Smooth muscle cell of the brain vasculature (primary cell): ENCODE results near the gene AKNAD1.

Experiments
- DNase-seq: peaks from one replicate; pipeline ENCODE4 v3.0.0-alpha.2; 2012; ENCODE audit warnings: low read depth, low spot score

The AKNAD1 gene

GRCh38 chr1:108862698-108863477 lies 6.0 kb upstream of the AKNAD1 start:
- DNase-seq: no peak

DNA sequence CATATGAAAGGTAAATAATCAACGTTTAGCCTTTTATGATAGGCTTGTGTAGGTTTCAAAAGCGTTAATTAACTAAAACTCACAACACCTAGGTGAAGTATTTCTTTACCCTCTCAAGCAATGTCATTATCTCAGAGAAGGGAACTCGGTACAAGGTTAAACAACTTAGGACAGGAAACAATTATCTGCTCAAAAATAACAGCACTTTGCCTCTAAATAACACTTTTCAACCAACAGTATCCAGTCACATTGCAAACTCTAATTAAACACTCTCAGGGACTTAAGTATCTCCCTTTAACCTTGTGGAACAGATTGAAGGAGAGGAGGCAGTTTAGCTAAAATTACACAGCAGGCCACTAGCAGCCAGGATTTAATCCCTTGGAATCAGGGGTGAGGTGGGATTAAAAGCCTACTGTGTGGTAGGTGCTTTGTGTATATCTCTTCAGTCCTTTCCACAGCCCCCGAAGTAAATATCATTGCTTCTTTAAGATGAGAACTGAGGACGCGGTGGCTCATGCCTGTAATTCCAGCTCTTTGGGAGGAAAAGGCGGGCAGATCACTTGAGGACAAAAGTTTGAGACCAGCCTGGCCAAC lies 5.2 kb upstream of the AKNAD1 start:
- no peak for DNase-seq

GRCh38 chr1:108861566-108861965 lies 4.7 kb upstream of the AKNAD1 start:
- no peak for DNase-seq

- DNase-seq: no peak
These were observed 3.5 kb upstream of the AKNAD1 start for GRCh38 chr1:108860190-108860907.

GRCh38 chr1:108858230-108858950 lies 1.5 kb upstream of the AKNAD1 start:
- no peak for DNase-seq

- no peak for DNase-seq
These were observed 2.5 kb downstream of the AKNAD1 start for GRCh38 chr1:108854221-108855019.

DNA sequence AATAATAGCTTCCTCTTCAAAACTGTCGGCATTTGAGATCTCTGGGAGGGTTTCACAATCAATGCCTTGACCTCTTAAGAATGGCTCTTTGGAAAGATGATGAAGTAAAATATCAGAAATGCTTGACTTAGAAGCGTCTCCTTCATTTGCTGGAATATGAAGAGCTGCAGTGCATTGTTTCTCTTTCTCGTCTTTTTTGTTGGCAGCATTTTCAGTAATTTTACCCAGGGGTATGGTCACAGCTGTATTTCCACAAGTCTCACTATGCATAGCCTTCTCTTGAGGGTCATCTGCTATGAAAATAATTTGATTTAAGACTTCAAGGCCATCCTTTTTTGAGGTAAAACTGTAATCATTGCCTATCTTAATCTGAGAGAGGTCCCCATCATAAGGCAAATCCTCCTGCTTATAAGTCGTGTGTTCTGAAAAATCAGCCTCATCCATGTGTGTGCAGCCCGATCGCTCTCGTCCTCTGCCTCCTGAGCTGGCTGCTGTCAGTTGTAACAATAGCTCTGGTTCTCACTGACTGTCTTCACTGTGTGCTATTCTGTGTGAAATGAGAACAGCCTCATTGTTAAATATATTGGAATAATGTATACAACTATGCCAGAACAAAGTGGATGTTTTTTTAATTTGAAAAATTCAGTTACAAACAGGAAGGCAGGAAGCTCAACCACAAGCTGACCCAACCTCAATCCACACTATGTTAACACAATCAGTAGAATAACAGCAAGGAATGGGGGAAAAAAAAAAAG lies 4.5 kb downstream of the AKNAD1 start:
- DNase-seq: no peak

DNA sequence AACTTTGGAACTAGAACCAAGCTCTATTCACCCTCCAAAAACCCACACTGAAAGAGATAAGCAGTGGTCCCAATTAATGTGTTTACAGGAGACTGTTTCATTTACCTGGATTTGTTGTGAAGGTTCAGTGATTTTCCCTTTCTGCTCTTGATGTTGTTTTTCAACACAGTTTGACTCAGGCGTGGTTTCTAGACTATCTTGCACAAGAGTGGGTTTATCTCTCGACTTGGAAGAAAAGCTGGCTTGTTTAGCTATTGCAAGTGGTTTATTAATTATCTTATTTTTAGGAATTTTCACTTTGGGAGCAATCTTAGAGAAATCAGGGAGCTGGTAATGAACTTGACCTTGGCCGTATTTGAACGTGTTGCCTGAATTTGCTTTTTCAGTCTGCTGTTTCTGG lies 5.3 kb downstream of the AKNAD1 start:
- no peak for DNase-seq

- DNase-seq: no peak
These were observed 6.0 kb downstream of the AKNAD1 start for GRCh38 chr1:108850929-108851328.

GRCh38 chr1:108848806-108849205 lies 8.1 kb downstream of the AKNAD1 start:
- DNase-seq: no peak

DNA sequence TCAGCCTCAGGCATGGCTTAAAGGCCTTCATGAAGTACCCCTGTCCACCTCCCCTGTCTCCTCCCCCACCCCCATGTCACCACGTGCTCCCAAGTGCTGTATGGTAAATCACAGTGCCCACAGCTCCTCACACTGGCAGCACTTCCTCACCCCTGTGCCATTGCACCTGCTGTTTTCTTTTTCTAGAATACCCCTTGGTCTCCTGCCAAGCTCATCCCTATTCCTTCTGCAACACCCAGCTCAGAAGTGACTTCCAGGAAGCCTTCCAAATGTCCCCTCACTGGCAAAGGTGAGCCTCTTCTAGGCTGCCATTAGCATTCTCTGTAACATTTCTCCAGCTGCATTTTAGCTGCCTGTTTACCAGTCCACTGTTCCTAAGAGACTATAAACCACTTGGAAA lies 9.4 kb downstream of the AKNAD1 start:
- no peak for DNase-seq

DNA sequence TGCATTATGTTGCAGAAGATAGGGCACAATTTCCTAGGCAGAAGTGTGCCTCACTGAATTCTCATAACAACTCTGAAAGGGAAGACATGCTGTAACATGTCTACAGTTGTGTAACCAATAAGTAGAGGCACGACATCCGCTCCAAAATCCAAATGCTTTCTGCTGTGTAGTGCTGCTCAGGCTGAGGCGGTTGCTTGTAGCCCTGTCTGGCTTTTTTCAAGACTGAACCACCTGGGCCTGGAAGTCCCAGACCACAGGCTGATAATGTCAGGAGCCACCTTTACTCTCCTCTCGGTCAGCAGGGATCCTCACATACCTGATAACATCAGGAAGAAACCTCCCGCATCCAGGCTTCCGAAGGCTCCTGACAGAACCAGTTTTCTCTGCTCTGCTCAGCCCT lies 10.9 kb downstream of the AKNAD1 start:
- DNase-seq: no peak

- no peak for DNase-seq
These were observed 11.4 kb downstream of the AKNAD1 start for GRCh38 chr1:108845446-108845845.

DNA sequence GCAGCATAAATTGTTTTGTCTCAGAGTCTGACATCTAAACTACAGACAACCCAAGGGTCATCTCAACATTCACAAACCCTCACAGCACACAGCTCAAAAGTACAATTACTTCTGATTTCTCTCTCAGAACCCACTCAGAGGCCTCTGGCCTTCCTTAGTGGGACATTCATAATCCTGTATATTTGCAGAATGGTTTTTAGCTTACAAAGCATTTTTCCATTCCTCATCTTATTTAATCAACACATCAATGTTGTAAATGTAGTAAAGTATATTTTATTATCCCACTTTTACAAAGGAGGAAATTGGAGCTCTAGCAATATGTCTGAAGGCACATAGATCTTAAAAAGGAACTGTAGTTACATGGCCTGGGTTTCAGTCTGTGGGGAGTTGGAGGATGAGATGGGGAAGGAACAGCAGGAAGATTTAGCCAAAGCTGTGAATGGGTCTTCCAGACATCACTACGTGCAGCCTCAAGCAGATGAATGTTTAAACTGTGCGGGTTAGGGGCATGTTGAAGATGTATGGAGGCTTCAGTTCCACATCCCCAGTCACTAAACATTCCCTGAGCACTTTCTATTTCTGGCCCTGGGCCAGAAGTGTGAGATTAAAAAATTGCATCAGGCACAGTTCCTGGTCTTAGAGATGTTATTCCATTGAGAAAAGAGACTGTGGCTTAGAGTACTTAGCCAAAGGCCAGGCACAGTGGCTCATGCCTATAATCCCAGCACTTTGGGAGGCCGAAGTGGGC lies 13.3 kb downstream of the AKNAD1 start:
- no peak for DNase-seq

DNA sequence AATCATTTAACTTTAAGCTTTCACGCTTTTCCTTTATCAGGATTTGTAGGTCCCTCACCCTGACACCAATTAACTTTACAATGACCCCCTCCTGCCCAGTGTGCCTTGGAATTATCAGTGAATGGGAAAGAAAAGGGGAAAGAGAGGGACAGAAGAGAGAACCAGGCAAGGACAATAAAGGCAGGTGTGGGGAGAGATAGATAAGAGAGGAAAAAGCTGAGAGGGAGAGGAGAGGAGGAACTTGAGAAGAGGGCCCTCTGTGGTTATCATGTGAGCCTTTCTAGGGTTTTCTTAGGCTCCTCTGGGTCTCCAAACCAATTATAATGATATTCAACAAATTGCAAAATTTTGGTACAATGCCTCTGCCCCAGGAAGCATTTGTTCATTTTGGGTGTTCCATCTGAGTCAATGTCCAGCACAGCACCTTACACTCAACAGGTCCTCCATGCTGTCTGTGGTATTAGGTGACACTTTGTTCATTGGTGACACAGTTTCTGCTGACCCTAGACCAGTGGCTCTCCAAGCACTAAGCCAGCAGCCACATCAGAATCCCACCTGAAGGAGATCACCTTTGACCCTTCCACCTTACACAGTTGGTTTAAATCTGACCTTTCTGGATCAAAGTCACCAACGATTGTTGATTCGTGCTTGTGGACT lies 14.2 kb downstream of the AKNAD1 start:
- DNase-seq: no peak

- DNase-seq: no peak
These were observed 15.2 kb downstream of the AKNAD1 start for GRCh38 chr1:108841703-108842102.

GRCh38 chr1:108832929-108833328 lies 24.0 kb downstream of the AKNAD1 start:
- no peak for DNase-seq

DNA sequence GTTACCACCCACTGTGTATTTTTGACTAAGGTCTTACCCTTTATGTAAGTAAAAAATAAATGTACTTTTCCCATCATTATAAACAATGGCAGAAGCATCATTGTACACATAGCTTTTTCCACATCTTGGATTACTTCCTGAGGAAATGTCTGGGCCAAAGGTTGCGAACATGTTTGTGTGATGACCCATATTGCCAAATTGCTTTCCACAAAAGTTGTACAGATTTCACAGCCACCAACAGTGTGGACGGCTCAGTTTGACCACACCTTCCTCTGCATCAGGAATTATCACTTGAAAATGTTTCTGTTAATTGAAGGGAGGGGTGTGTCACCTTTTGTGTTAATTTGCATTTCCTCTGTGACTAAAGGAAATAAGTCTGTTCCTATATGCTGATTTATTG lies 25.7 kb downstream of the AKNAD1 start:
- no peak for DNase-seq
